ENCODE measurements around the gene FRMD4A.

FRMD4A gene

DNA sequence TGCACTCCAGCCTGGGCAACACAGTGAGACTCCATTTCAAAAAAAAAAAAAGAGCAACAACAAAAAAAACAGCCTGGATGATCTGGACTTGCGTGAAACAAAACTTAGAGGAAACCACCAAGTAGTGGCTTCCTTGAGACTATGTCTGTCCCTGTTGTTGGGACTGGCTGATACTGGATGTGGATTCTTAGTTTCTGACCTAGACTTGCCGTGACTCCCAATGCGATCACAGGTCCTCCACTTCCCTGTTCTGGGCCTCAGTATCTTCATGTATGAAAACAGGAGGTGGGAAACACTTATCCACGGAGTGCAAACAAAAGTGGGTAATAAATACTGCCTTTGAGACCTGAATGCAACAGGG lies 618.3 kb downstream of the FRMD4A start:
- DNase-seq = no peak

DNA sequence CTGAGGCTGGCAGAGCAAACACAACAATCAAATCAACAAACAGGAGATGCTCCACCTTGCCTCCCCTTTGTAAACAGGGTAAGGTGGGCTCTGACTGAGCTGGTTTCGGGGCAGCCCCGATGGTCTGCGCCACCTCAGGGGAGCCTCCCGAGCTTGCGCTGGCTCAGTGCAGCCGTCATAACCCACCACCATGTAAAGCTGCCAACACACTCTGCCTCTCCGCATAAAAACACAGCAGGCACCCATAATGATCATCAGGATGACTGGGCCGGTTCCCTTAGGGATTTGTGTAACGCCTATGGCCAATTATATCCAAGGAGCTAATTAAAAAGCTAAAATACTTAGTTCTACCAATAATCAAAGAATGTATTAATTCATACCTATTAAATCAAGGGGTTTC lies 619.4 kb downstream of the FRMD4A start:
- no peak for DNase-seq

DNA sequence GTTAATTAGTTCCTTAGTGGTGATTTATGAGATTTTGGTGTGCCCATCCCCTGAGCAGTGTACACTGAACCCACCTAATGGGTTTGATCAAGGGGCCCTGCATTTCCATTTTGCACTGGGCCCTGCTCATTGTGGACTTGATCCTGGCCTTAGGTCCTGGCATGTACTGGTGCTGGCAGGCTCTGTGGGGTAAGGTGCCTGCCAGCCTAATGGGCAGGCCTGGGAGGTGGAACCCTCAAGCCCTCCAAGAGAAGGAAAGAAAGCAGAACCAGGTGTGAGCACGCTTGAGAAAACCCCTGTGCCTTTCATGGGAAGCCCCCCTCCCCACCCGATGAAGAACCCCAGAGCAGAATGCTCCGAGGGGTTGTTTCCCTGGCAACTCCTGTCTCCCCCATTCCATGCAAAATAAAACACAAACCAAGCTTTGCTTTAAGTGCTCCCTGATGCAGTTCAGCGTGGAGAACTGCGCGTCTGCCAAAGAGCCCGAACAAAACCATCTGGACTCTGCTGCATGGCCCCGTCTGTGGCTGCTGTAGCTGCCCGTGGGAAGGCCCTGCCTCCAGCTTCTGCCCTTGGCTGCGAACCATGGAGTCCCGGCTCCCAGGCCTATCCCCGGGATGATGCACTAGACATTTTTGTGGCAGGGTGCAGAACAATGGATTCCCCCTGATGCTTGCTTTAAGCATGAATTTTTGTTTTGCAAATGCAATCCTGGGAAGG lies 620.6 kb downstream of the FRMD4A start:
- peak in 24 of 56 donors; percentile 6 to 74 (median 35) for DNase-seq

DNA sequence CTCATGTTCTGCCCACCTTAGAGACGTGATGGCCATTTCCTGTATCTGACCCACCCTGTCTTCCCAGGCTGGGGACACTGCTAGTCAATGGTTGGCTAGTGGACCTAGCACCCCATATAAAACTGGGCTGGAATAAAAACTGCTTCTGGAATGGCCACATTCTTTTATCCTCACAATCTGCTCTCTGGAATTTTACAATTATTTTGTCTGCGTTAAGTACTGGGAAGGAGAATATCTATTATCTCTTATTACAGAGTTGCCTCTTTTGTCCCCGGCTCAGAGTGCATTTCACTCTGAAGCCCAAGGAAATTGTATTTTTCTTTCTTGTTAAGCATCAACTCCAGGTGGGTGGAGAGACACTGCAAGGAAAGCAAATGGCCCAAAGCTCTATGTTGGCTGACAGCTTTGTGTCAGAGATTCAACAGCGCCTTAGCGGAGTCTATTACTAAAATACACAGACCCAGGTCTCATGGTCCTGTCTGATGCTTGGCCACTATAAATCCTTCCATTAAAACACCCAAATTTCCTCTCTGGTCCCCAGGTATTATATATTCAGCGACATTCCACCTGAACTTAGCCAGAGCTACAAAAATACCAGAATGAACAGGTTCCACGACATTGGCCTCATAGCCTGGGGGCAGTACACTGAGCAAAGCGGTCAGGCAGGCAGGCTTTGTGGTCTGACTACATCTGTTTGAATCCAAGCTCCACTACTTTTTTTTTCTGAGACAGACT lies 622.3 kb downstream of the FRMD4A start:
- no peak for DNase-seq

DNA sequence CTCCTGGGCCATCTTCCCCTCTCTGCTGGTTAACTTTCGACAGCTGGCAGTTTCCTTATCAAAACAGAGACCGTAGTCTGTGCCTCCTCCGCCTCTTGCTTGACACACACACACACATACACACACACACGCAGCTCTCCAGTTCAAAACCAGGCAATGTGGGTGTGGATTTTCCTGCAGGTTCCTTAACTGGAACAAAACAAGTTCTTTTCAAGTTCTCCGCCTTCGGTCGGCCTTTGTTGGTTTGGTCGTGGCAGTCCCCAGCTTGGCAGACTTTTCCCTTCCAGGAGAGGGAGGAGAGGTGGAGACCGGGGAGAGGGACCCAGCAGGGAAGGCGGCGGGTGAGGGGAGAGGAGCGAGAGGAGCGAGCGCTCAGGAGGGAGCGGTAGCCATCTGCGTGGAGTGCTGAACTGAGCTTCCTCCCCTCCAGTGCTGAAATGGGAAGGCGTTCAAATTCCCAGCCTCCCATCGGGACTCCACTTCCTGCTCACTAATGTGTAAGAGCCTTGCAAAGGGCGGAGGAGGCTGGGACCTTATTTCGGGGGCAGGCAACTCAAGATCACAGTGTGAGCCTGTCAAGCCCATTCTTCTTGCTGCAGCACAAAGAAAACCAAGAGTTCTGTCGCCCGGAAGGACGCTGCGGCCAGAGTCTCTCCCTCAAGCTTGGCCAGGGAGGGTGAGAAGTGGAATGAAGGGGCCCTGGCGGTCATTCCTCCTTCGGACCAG lies 623.4 kb downstream of the FRMD4A start:
- DNase-seq = peak in 52 of 56 donors; percentile 10 to 87 (median 50)

DNA sequence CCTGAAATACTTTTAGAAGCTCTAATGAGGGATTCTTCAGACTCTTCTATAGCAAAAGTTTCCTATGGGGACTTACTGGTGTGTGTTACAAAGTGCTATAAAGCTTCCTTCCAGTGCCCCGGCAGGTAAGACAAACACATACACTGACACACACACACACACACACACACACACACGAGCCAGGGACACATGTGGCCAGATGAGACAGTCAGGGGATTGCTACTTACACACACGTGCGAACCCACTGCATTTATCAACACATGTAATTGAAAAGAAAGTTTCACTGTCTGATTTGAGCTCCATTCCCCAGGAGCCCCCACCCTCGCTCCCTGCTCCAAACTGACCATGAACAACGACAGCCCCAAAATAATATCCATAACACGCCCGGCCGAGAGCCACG lies 624.1 kb downstream of the FRMD4A start:
- no peak for DNase-seq

DNA sequence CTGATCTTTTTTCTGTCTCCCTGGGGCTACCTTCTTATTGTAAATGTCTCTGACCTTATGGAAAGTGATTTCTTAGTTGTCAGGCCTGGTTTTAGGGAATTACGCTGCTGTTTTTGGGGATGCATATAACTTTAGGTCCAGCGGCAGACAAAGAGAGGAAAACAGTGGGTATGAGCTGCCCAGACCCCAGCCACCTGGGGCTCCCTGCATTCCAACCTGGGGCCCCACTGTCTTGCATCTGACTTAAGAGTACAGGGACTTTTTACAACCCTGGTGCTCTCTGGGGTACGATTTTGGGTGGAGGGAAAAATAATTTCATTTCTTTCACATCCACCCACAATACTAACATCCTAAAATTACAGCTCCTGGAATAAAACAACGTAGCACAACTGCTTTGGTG lies 624.5 kb downstream of the FRMD4A start:
- DNase-seq = no peak

DNA sequence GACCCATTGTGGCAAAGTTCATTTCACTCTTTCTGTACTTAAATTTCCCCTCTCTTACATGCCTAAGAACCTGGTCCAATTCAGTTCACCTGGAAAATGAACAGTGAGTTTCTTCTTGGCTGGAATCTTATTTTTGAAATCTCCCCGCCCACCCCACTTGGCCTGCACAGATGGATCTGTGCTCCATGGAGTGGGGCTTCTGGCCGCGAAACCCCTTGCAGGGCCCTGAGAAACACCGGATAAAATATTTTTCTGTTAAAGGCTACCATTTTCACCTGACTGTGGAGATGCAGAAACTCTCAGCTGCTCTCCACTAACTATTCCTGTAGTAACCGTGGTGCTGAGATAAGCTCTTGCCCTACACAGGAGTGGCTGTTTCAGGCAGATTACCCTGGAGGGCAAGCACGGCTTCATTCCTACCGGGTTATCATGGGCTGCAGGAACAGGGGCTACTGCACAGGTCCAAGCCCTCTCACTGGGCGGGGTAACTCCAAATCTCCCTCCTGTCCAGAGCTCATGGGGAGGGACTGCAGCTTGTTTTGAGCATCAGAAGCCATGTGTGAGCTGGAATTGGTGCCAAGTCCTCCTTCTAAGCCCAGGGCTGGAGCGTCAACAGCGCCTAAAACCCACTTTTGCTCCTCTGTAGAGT lies 625.1 kb downstream of the FRMD4A start:
- no peak for DNase-seq

DNA sequence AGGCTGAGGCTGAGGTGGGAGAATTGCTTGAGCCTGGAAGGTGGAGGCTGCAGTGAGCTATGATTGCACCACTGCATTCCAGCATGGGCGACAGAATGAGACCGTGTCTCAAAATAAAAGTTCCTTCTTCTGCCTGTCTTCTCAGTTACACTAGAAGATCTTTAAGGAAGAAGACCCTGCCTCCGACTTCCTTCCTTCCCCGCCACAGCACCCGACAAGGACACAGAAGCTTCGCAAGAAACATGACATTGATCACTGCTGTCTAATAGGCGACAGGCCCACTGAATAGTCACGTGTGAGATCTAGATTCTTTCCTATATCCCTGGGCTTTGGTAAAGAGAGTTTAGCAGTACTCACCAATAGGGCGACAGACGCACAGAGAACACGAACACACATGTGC lies 625.8 kb downstream of the FRMD4A start:
- DNase-seq = no peak

DNA sequence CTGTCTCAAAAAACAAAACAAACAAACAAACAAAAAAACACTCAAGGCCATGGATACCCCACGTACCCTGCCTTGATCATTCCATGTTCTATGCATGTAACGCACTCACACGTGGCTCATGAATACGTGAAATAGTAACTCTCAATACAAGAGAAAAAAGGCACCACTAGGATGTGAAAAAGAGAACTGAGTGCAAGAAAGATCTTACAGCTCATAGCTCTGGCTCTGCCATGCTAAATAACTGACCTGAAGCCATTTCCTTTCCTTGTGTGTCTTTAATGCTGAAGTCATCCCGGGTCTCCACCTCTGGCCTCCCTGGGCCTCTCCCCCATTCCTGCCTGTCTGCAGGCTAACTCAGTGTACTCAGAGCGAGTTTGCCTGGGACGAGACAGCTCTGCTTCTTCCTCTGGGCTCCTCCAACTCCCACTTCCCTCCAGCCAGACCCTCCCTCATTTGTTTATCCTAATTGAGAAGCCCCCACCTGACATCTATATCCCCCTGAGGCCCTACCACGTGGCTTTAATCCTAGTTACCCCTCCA lies 626.7 kb downstream of the FRMD4A start:
- DNase-seq = no peak

DNA sequence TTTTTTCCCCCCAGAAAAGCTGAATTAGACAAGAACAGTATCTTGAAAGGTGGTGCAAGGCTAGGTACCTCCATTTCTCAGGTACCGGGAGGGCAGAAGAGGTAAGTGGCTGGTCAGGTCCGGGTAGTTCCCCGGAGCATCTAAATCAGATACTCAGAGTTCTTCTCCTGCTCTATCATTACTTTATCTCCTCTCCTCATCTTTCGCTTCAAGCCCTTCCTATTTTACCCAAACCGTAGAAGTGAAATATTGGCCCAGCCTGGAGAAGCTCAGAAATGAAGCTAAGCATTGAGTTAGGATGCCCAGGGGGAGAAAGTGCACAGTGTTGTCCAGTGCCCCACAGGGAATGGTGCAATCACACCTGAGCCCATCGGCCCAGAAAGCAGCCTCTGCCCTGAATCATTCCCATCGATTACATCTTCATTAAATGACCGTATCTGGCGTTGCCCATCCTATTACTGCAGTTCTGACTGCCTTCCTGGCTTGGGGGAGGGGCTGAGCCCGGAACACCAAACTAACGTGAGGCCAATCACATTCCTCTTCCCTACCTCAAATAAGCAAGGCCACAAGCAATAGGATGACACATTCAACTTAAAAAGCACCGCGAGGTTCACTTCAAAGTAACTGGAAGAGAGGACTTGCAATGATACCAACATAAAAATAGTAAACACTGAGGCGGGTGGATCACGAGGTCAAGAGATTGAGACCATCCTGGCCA lies 627.5 kb downstream of the FRMD4A start:
- DNase-seq = no peak

DNA sequence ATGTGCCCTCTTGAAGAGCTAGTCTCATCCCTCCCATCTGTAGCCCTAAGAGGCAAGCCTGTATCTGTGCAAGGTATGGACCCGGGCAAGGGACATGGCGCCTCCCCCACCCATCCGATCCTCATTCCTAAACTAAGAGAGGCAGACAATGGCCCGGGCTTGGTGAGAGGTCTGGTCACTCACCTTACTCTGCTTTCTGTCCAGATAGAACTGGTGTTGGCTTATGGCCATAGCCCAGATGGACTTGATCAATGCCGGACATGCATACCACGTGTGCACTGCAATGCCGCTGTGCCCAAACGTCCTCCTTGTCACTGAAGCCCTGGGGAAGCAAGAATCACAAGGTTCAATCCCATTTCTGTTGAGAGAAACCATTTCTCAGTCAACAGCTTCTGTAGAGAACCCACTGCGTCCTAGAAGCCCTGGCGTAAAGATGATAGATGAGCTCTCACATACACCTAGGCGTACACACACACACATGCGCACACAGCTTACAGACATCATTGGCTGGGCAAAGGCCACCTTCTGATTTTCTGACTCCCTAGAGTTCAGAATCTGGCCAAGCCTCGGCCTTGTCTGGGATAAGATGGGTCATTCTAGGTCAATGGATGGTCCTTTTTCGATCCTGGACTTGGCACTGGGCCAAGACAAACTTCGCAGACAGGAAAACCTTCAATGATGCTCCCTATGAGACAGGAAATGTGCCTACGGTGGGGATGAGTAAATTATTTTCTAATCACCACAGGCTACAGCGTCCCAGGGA lies 629.4 kb downstream of the FRMD4A start:
- DNase-seq = no peak

DNA sequence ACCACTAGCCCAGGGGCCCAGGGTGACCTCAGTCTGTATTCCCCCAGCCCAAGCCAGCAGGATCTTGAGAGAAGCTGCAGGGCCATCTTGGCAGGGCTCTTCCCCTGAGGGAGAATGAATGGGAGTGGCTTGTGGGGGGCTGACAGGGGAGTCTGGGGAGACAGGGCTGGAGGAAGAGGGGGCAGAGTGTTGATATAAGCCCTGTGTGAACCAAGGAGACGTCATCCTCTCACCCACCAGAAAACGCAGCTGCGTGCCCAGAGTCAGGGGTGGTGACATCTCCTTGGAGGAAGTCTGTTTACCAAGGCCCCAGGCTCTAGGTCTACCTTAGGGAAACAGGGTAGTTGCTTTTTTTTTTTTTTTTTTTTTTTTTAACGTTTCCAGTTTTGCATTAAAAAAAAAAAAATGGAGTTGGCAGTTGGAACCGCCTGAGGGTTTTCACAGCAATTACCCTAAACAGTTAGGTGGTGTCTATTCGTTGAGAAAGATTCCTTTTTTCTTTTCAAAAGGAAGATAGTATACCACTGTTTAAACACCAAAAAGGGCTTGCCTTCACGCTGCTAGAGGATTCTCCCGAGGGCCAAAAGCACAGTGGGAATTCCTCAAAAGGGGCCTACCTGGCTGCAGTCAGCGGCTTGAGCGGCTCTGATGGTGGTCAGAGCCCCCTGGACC lies 630.1 kb downstream of the FRMD4A start:
- DNase-seq = no peak

DNA sequence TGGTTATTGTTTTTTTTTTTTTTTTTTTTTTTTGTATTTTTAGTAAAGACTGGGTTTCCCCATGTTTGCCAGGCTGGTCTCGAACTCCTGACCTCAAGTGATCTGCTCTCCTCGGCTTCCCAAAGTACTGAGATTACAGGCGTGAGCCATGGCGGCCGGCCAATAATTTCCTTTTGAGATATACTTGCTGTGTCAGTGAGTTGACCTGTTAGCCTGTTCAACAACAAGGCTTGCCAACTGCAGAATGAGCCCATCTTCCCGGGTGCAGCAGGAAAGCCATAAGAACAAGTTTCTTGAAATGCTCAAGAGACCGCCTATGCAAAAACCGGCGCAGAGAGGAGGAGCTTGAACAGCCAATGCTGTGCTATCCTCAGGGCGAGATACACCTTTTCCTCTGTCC lies 631.5 kb downstream of the FRMD4A start:
- no peak for DNase-seq

DNA sequence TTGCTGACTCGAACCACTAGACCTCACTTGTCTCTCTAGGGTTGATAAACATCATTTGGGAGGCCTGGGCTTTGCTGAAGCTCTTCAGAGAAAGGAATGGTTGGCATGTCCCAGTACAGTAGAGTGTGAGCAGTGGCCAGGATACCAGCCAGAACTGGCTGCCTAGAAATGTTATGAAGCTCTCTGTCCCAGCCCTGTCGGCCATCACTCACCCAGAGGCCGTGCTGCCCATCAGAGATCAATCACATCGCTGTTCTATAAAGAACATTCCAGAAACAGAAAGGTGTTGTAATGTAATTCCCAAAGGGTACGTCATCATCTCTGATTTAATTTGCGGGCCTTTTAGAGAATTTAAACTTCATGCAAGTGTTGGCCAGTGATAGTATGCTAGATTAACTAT lies 632.5 kb downstream of the FRMD4A start:
- no peak for DNase-seq

DNA sequence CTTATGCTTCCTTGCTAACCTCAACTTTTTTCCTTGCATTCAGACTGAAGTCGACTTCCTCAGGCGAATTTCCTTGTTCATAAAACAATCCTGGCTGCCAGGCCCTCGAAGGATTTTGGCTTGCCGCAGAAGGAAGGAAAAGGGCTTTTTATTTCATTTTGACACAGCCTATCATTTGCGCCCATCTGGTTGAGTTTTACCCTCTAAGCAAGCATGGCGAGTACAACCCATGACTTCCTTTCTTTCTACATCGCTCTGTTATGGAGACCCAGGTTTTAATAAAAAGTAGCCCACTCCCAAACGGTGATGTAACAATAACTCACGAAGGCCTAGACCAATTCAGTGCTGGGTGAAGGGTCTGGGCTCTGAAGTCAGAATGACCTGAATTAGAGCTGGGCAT lies 634.7 kb downstream of the FRMD4A start:
- no peak for DNase-seq

DNA sequence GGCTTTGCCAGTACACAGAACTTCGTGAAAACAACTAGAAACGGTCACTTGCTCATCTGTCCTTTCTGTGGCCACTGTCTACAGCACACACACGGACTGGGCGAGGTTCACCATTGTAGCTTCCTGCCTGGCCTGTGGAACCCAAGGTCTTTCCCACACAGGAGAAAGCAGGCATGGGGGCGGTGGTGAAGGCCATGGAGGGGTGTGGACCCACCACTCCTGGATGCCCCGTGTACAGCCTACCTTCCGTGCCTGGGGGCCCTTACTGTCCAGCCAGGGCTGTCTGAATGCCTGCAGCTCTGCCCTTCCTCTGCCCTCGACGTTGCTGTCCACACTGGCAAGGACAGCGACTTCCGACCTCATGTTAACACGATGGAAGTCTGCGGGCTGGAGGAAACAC lies 635.1 kb downstream of the FRMD4A start:
- no peak for DNase-seq

DNA sequence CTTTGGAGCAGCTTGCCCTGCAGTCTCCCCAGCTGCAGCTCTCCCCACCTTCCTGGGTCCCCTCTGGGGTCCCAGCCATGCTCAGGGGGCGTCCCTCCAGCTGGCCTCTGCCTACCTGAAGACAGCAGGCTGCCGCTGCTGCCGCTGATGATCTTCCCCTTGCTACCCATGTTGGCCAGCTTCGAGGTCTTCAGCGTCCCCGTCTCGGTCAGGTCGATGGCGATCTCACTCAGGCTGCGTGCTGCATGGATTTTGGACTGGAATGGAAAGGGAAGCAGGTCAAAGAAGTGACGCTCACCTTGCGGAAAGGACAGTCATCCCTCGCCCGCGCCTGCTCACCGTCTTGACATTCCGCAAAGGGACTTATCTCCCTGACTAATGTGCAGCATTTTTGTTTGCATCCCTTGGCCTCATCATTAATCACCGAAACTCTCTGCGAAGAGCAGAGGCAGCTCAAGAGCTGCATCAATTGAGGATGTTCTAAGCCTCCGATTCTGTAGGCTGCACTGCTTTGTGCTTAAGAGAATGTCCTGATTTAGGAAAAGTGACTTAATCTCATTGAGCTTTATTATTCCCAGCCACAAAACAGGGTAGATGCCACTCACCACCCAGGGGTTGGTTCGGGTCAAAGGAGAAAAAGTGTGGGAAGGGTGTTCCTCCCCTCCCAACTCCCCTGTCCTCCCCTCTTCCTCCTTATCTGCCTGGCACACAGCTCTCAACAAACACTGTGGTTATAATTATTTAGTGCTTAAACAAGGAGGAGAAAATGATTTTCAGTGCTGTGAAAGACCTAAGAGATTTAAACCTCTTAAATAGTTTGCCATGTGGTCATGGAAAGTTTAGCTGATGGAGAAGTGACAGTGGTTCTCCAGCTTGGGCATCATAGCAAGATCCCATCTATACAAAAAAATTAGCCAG lies 636.7 kb downstream of the FRMD4A start:
- no peak for DNase-seq
